ENCODE data around the gene PDS5B.

The PDS5B gene

DNA sequence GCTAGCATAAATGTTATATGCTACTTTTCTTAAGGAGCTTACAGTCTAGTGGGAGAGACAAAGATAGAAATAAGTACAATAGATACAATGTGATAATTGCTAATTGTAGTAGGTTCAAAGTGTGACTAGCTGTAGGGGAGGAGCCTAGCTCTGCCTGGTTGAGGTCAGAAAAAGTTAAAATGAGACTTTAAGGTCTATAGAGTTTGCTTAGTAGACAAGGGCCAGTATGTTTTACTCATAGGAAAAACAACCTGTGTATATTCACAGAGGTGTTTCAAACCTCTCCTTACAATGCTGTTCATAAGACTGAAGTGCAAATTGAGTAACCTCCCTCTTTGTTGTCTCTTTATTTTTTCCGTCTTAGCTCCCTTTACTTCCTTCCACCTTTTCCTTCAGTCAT lies 56.1 kb downstream of the PDS5B start:
- H3K4me3 ChIP-seq (ENCODE audit: control insufficient read depth, low read depth, low read length), result no peak overlapping the region
- no peak for DNase-seq (ENCODE audit: low read depth)
- TF ChIP-seq CTCF (IDR thresholded peaks at IDR 0.05; ENCODE audit: control insufficient read depth, insufficient read depth, low read depth, low read length, missing control alignments), result no peak

- DNase-seq (ENCODE audit: low read depth), result no peak
- H3K4me3 ChIP-seq (ENCODE audit: control insufficient read depth, low read depth, low read length), result no peak overlapping the region
- no peak for TF ChIP-seq CTCF (IDR thresholded peaks at IDR 0.05; ENCODE audit: control insufficient read depth, insufficient read depth, low read depth, low read length, missing control alignments)
These were observed 56.6 kb downstream of the PDS5B start for GRCh38 chr13:32642858-32643257.

DNA sequence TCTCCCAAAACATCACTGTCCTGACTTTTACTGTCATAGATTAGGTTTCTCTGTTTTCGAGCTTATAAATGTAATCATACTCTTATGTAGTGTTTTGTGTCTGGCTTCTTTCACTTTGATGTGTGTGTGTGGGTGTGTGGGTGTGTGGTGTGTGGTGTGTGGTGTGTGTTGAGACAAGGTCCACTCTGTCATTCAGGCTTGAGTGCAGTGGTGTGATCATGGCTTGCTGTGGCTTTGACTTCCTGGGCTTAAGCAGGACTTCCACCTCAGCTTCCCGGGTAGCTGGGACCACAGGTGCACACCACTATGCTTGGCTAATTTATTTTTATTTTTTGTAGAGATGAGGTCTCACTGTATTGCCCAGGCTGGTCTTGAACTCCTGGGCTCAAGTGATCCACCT lies 59.6 kb downstream of the PDS5B start:
- no peak for DNase-seq (ENCODE audit: low read depth)
- H3K4me3 ChIP-seq (ENCODE audit: control insufficient read depth, low read depth, low read length), result no peak overlapping the region
- TF ChIP-seq CTCF (IDR thresholded peaks at IDR 0.05; ENCODE audit: control insufficient read depth, insufficient read depth, low read depth, low read length, missing control alignments), result no peak

DNA sequence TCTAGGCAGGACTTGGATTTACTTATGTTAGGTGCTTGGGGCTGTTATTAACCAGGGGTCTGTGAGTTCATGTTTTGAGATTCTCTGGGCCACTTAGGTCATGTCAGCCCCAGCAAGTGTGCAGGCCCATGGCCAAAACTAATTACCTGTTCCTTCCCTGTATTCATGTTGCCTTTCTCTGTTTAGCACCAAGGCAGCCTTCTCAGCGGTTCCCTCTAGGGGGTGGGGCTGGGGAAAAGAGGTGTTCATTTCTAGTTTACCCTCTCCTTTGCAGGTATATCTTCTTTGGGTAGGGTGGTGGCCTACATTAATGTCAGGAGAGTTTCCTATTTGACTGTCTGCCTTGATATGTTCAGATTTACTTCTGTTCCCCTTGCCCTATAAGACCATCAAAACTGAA lies 61.7 kb downstream of the PDS5B start:
- no peak overlapping the region for H3K4me3 ChIP-seq (ENCODE audit: control insufficient read depth, low read depth, low read length)
- no peak for DNase-seq (ENCODE audit: low read depth)
- no peak for TF ChIP-seq CTCF (IDR thresholded peaks at IDR 0.05; ENCODE audit: control insufficient read depth, insufficient read depth, low read depth, low read length, missing control alignments)

- TF ChIP-seq CTCF (IDR thresholded peaks at IDR 0.05; ENCODE audit: control insufficient read depth, insufficient read depth, low read depth, low read length, missing control alignments), result peak; percentile 76
- DNase-seq (ENCODE audit: low read depth), result peak; percentile 25
- H3K4me3 ChIP-seq (ENCODE audit: control insufficient read depth, low read depth, low read length), result no peak overlapping the region
These were observed 64.6 kb downstream of the PDS5B start for GRCh38 chr13:32650705-32651311.

DNA sequence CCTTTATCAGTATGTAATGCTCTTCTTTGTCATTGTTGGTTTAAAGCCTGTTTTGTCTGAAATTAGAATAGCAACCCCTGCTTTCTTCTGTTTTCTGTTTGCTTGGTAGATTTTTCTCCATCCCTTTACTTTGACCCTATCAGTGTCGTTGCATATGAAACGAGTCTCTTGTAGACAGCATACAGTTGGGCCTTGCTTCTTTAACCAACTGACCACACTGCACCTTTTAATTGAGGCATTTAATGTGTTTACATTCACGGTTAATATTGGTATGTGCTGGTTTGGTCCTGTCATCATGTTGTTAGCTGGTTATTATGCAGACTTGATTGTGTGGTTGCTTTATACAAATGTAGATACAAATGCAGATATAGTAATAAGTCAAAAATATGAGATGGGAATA lies 71.1 kb downstream of the PDS5B start:
- TF ChIP-seq CTCF (IDR thresholded peaks at IDR 0.05; ENCODE audit: control insufficient read depth, insufficient read depth, low read depth, low read length, missing control alignments), result no peak
- no peak for DNase-seq (ENCODE audit: low read depth)

DNA sequence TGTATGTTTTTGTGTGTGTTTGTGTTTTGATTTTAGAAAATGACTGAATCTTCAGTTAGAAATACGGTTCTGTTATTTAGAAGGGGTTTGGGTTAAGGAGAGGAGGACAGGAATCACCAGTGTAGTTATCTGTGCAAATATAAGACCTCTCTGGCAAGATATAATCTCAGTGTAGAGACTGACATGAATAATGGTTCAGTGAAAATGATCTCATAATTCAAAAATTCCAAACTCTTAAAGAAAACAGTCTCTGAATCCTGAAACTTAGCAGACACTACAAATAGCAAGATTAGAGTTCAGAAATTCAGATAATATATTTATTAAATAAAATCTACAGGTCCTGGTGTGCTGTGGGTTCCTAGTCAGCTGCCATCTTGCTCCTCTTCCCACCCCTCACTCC lies 73.5 kb downstream of the PDS5B start:
- no peak for DNase-seq (ENCODE audit: low read depth)
- no peak for TF ChIP-seq CTCF (IDR thresholded peaks at IDR 0.05; ENCODE audit: control insufficient read depth, insufficient read depth, low read depth, low read length, missing control alignments)
- no peak overlapping the region for H3K4me3 ChIP-seq (ENCODE audit: control insufficient read depth, low read depth, low read length)

More for the DNA sequence above, 71.1 kb downstream of the PDS5B start:
- H3K4me3 ChIP-seq (ENCODE audit: control insufficient read depth, low read depth, low read length), result no peak overlapping the region
